ENCODE measurements around the gene ELL3. TPM values are rescaled to one million over a fixed set of nuclear protein-coding genes. Genes with fewer than 3 reads are reported as not detected.
"Not testable (repeated sequence)": the region's sequence is repeated elsewhere in the genome, so short reads cannot be mapped to it uniquely, and the experiment has no call there.

The ELL3 gene
- polyA plus RNA-seq, 1 donor from 2014 or later = 2.2 TPM

DNA sequence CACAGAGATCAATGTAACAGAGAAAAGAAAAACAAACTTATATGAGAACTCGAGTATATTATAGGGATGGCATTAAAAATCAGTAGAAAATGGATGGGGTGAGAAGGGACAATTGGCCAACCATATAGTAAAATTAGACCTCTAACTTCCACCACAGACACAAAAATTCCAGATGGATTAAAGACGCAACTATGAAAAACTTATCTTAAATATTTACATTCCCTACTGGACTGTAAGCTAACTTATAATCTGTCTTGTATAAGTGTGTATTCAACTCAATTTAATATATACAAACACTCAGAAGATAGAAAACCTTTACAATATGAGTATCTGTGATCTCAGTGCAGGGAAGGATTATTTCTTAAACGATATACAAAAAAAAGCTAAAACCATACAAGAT lies 44.7 kb upstream of the ELL3 start:
- Histone ChIP-seq H3K79me2 (replicated peaks; ENCODE audit: insufficient read depth, low read length) (peaks cover 40% of the 10 kb centered on the region), H3K27ac (ENCODE audit: low read length) (no peak overlapping the region), H2AFZ (ENCODE audit: low read depth, low read length) (no peak overlapping the region), H3K9ac (ENCODE audit: low read length) (no peak overlapping the region), H3K4me2 (ENCODE audit: low read length) (no peak overlapping the region), H3K9me2 (ENCODE audit: insufficient read depth, low read length) (no peaks in the 10 kb centered on the region), H4K20me1 (ENCODE audit: insufficient read depth) (no peaks in the 10 kb centered on the region), H3F3A (ENCODE audit: insufficient read depth, low read length, poor library complexity, severe bottlenecking) (no peaks in the 10 kb centered on the region), H3K4me3 (ENCODE audit: low read length) (peak overlapping the region; percentile 8), H3K9me3 (ENCODE audit: low read length) (no peaks in the 10 kb centered on the region), H3K27me3 (ENCODE audit: insufficient read depth, low read depth, low read length) (no peaks in the 10 kb centered on the region), H3K36me3 (ENCODE audit: insufficient read depth, low read length) (no peaks in the 10 kb centered on the region)
- no peak for TF ChIP-seq RAD21 (conservative IDR thresholded peaks at IDR 0.05)
- no peak for TF ChIP-seq EP300 (conservative IDR thresholded peaks at IDR 0.05; ENCODE audit: poor library complexity, severe bottlenecking)
- no peak for TF ChIP-seq SMC3 (conservative IDR thresholded peaks at IDR 0.05; ENCODE audit: poor library complexity)

DNA sequence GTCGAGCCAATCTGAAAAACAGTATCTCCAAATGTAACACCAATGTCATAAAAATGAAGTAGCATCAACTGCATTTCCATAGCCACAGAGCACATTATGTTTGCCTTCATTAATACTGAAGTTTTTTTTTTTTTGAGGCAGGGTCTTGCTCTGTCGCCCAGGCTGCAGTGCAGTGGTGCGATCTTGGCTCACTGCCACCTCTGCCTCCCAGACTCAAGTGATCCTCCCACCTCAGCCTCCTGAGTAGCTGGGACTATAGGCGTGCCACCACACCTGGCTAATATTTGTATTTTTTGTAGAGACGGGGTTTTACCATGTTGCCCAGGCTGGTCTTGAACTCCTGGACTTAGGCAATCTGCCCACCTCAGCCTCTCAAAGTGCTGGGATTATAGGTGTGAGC lies 38.3 kb upstream of the ELL3 start:
- H3K27ac ChIP-seq (ENCODE audit: low read length); H3K4me3 ChIP-seq (ENCODE audit: low read length); H3K9me3 ChIP-seq (ENCODE audit: low read length); H3K4me2 ChIP-seq (ENCODE audit: low read length); H4K20me1 ChIP-seq (ENCODE audit: insufficient read depth); H2AFZ ChIP-seq (ENCODE audit: low read depth, low read length); H3K79me2 ChIP-seq (replicated peaks; ENCODE audit: insufficient read depth, low read length); H3K9me2 ChIP-seq (ENCODE audit: insufficient read depth, low read length); H3F3A ChIP-seq (ENCODE audit: insufficient read depth, low read length, poor library complexity, severe bottlenecking); H3K36me3 ChIP-seq (ENCODE audit: insufficient read depth, low read length); H3K27me3 ChIP-seq (ENCODE audit: insufficient read depth, low read depth, low read length); H3K9ac ChIP-seq (ENCODE audit: low read length): not testable (repeated sequence)

DNA sequence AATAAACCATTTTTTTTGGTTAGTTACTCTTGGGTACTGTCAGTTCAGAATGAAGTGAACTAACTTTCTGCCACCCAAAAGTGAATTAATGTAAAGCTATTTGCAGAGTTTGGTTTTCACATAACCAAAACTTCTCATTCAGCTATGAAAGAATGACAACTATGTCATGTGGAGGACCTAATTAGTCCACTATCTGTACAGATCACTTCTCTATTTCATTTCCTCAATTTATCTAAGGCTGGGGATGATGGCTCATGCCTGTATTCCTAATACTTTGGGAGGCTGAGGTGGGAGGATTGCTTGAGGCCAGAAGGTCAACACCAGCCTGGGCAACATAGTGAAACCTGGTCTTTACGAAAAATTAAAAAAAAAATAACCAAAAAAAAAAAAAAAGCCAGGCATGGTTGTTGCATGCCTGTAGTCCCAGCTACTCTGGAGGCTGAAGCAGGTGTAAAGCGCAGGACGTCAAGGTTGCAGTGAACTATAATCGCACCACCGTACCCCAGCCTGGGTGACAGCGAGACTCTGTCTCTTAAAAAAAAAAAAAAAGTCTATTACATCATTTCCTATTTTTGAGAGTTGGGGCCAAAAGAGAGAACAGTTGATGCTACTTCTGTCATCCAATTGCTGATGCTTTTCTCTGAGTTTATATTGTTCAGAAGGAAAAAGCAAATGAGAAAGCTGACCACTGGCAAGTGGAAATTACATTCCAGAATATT lies 32.4 kb upstream of the ELL3 start:
- H3K9ac ChIP-seq (ENCODE audit: low read length) = no peak overlapping the region
- no peaks in the 10 kb centered on the region for H3F3A ChIP-seq (ENCODE audit: insufficient read depth, low read length, poor library complexity, severe bottlenecking)
- no peaks in the 10 kb centered on the region for H3K9me3 ChIP-seq (ENCODE audit: low read length)
- H4K20me1 ChIP-seq (ENCODE audit: insufficient read depth) = no peaks in the 10 kb centered on the region
- no peak for TF ChIP-seq MXI1 (conservative IDR thresholded peaks at IDR 0.05; ENCODE audit: poor library complexity, severe bottlenecking)
- TF ChIP-seq TAF1 (IDR thresholded peaks at IDR 0.05; ENCODE audit: low read depth) = no peak
- no peak for TF ChIP-seq EZH2 (IDR thresholded peaks at IDR 0.05; ENCODE audit: borderline replicate concordance, insufficient read depth, low read length, poor library complexity, severe bottlenecking)
- TF ChIP-seq SMC3 (conservative IDR thresholded peaks at IDR 0.05; ENCODE audit: poor library complexity) = no peak
- TF ChIP-seq, protein P1, sequence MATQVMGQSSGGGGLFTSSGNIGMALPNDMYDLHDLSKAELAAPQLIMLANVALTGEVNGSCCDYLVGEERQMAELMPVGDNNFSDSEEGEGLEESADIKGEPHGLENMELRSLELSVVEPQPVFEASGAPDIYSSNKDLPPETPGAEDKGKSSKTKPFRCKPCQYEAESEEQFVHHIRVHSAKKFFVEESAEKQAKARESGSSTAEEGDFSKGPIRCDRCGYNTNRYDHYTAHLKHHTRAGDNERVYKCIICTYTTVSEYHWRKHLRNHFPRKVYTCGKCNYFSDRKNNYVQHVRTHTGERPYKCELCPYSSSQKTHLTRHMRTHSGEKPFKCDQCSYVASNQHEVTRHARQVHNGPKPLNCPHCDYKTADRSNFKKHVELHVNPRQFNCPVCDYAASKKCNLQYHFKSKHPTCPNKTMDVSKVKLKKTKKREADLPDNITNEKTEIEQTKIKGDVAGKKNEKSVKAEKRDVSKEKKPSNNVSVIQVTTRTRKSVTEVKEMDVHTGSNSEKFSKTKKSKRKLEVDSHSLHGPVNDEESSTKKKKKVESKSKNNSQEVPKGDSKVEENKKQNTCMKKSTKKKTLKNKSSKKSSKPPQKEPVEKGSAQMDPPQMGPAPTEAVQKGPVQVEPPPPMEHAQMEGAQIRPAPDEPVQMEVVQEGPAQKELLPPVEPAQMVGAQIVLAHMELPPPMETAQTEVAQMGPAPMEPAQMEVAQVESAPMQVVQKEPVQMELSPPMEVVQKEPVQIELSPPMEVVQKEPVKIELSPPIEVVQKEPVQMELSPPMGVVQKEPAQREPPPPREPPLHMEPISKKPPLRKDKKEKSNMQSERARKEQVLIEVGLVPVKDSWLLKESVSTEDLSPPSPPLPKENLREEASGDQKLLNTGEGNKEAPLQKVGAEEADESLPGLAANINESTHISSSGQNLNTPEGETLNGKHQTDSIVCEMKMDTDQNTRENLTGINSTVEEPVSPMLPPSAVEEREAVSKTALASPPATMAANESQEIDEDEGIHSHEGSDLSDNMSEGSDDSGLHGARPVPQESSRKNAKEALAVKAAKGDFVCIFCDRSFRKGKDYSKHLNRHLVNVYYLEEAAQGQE (IDR thresholded peaks at IDR 0.05; ENCODE audit: borderline replicate concordance) = no peak
- no peak for TF ChIP-seq RAD21 (conservative IDR thresholded peaks at IDR 0.05)
- no peak for TF ChIP-seq POLR2AphosphoS5 (IDR thresholded peaks at IDR 0.05)
- TF ChIP-seq EP300 (conservative IDR thresholded peaks at IDR 0.05; ENCODE audit: poor library complexity, severe bottlenecking) = no peak
- TF ChIP-seq, protein P2, sequence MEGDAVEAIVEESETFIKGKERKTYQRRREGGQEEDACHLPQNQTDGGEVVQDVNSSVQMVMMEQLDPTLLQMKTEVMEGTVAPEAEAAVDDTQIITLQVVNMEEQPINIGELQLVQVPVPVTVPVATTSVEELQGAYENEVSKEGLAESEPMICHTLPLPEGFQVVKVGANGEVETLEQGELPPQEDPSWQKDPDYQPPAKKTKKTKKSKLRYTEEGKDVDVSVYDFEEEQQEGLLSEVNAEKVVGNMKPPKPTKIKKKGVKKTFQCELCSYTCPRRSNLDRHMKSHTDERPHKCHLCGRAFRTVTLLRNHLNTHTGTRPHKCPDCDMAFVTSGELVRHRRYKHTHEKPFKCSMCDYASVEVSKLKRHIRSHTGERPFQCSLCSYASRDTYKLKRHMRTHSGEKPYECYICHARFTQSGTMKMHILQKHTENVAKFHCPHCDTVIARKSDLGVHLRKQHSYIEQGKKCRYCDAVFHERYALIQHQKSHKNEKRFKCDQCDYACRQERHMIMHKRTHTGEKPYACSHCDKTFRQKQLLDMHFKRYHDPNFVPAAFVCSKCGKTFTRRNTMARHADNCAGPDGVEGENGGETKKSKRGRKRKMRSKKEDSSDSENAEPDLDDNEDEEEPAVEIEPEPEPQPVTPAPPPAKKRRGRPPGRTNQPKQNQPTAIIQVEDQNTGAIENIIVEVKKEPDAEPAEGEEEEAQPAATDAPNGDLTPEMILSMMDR (IDR thresholded peaks at IDR 0.05; ENCODE audit: poor library complexity, severe bottlenecking) = no peak
- H3K36me3 ChIP-seq (ENCODE audit: insufficient read depth, low read length) = peaks cover 13% of the 10 kb centered on the region
- H2AFZ ChIP-seq (ENCODE audit: low read depth, low read length) = no peak overlapping the region
- H3K27me3 ChIP-seq (ENCODE audit: insufficient read depth, low read depth, low read length) = no peaks in the 10 kb centered on the region
- no peaks in the 10 kb centered on the region for H3K79me2 ChIP-seq (replicated peaks; ENCODE audit: insufficient read depth, low read length)
- H3K4me2 ChIP-seq (ENCODE audit: low read length) = no peak overlapping the region
- no peak overlapping the region for H3K4me3 ChIP-seq (ENCODE audit: low read length)
- no peaks in the 10 kb centered on the region for H3K9me2 ChIP-seq (ENCODE audit: insufficient read depth, low read length)
- H3K27ac ChIP-seq (ENCODE audit: low read length) = no peak overlapping the region
